ENCODE data around the gene LONP2.

The LONP2 gene

GRCh38 chr16:48244080-48244862 lies at the start of gene LONP2:
TSS of gene LONP2 (plus strand) at chr16:48244300. CDS start at chr16:48244389, 89 bp downstream.
- DNase-seq (ENCODE audit: low spot score) = peak; percentile 93
- in situ Hi-C loops (cut with MboI; ENCODE audit: low pct_unique_long_range_greater_than_20kb, low sequenced_read_pairs, unreplicated experiment) = loop anchor here (25.0 kb wide), 1 partner anchor 393 kb away; no protein-coding TSS in a partner anchor
- no peak for TF ChIP-seq CTCF (IDR thresholded peaks at IDR 0.05; ENCODE audit: extremely low read depth, insufficient read depth, missing control alignments)

GRCh38 chr16:48194828-48195556 lies 49.1 kb upstream of the LONP2 start:
- DNase-seq (ENCODE audit: low spot score) = no peak
- no peak for TF ChIP-seq CTCF (IDR thresholded peaks at IDR 0.05; ENCODE audit: extremely low read depth, insufficient read depth, missing control alignments)
- in situ Hi-C loops (cut with MboI; ENCODE audit: low pct_unique_long_range_greater_than_20kb, low sequenced_read_pairs, unreplicated experiment) = no loop called here

GRCh38 chr16:48197294-48197693 lies 46.8 kb upstream of the LONP2 start:
- TF ChIP-seq CTCF (IDR thresholded peaks at IDR 0.05; ENCODE audit: extremely low read depth, insufficient read depth, missing control alignments) = no peak
- in situ Hi-C loops (cut with MboI; ENCODE audit: low pct_unique_long_range_greater_than_20kb, low sequenced_read_pairs, unreplicated experiment) = no loop called here

GRCh38 chr16:48201515-48202201 lies 42.4 kb upstream of the LONP2 start:
- in situ Hi-C loops (cut with MboI; ENCODE audit: low pct_unique_long_range_greater_than_20kb, low sequenced_read_pairs, unreplicated experiment) = no loop called here
- DNase-seq (ENCODE audit: low spot score) = no peak
- no peak for TF ChIP-seq CTCF (IDR thresholded peaks at IDR 0.05; ENCODE audit: extremely low read depth, insufficient read depth, missing control alignments)

More at GRCh38 chr16:48197294-48197693, 46.8 kb upstream of the LONP2 start:
- DNase-seq (ENCODE audit: low spot score) = no peak

- DNase-seq (ENCODE audit: low spot score) = no peak
- in situ Hi-C loops (cut with MboI; ENCODE audit: low pct_unique_long_range_greater_than_20kb, low sequenced_read_pairs, unreplicated experiment) = no loop called here
- TF ChIP-seq CTCF (IDR thresholded peaks at IDR 0.05; ENCODE audit: extremely low read depth, insufficient read depth, missing control alignments) = no peak
Measured at GRCh38 chr16:48203974-48204824, 39.9 kb upstream of the LONP2 start.

GRCh38 chr16:48204825-48205151 lies 39.3 kb upstream of the LONP2 start:
- in situ Hi-C loops (cut with MboI; ENCODE audit: low pct_unique_long_range_greater_than_20kb, low sequenced_read_pairs, unreplicated experiment) = no loop called here
- TF ChIP-seq CTCF (IDR thresholded peaks at IDR 0.05; ENCODE audit: extremely low read depth, insufficient read depth, missing control alignments) = no peak
- no peak for DNase-seq (ENCODE audit: low spot score)
